Kidney epithelial cell (primary cell): Measurements from ENCODE around the gene RASSF5. TPM values are rescaled to one million over a fixed set of nuclear protein-coding genes. Genes with fewer than 3 reads are reported as not detected.

Experiments
- DNase-seq: peaks from one replicate; pipeline ENCODE4 v3.0.0-alpha.2; 2010; ENCODE audit warnings: low read depth
- H3K27me3 ChIP-seq: 2 replicates; pipeline ENCODE4 v1.6.0; 2011; ENCODE audit warnings: low read length; ENCODE audit not compliant: control insufficient read depth, insufficient read depth
- H3K36me3 ChIP-seq: 2 replicates; pipeline ENCODE4 v1.5.1; 2011; ENCODE audit warnings: low read length; ENCODE audit not compliant: control insufficient read depth, insufficient read depth
- H3K4me3 ChIP-seq: 2 replicates; pipeline ENCODE4 v1.5.1; 2011; ENCODE audit warnings: low read depth, mild to moderate bottlenecking, control low read depth, low read length
- total RNA-seq: library from RNA; depleted of rRNA; stranded (reverse); fragments of >200 nt; gene quantifications from 2 replicates; pipeline ENCODE4 v1.2.3, GENCODE V29; 2015
- TF ChIP-seq, protein P1 (sequence below): IDR thresholded peaks from 2 replicates; pipeline ENCODE4 v1.5.1; 2011; ENCODE audit warnings: mild to moderate bottlenecking, moderate library complexity, low read length, control low read depth, inconsistent platforms; ENCODE audit not compliant: insufficient read depth, poor library complexity, severe bottlenecking

RASSF5 gene
- total RNA-seq, 1 donor from 2014 or later = 4.2 TPM

GRCh38 chr1:206472024-206472423, 35.3 kb upstream of the RASSF5 start:
- H3K27me3 ChIP-seq = no peaks in the 10 kb centered on the region
- no peak overlapping the region for H3K4me3 ChIP-seq
- TF ChIP-seq, protein P1, sequence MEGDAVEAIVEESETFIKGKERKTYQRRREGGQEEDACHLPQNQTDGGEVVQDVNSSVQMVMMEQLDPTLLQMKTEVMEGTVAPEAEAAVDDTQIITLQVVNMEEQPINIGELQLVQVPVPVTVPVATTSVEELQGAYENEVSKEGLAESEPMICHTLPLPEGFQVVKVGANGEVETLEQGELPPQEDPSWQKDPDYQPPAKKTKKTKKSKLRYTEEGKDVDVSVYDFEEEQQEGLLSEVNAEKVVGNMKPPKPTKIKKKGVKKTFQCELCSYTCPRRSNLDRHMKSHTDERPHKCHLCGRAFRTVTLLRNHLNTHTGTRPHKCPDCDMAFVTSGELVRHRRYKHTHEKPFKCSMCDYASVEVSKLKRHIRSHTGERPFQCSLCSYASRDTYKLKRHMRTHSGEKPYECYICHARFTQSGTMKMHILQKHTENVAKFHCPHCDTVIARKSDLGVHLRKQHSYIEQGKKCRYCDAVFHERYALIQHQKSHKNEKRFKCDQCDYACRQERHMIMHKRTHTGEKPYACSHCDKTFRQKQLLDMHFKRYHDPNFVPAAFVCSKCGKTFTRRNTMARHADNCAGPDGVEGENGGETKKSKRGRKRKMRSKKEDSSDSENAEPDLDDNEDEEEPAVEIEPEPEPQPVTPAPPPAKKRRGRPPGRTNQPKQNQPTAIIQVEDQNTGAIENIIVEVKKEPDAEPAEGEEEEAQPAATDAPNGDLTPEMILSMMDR = no peak
- DNase-seq = no peak
- peaks cover under 1% of the 10 kb centered on the region for H3K36me3 ChIP-seq

- Histone ChIP-seq H3K27me3 (no peaks in the 10 kb centered on the region), H3K4me3 (no peak overlapping the region), H3K36me3 (peaks cover 2% of the 10 kb centered on the region)
- TF ChIP-seq, protein P1 = no peak
- no peak for DNase-seq
These were observed 34.9 kb upstream of the RASSF5 start for GRCh38 chr1:206472454-206472853.

DNA sequence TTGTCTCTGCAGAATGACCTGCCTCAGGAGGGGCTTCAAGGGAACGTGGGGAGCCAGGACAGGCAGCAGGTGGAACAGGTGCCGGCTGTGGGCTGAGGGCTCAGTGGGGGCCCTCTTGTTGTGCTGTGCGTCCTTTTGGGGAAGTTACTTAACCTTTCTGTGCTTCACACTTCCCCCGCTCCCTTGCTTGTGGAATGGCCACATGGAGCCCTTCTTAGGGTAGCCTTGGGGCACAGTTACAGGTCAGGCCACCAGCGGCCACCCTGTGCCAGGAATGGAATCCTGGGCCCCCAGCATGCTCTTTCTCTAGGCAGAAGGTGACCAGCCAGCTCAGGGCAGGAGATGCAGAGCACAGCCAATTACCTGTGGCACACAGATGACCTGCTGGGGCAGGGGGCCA, 34.4 kb upstream of the RASSF5 start:
- no peak overlapping the region for H3K4me3 ChIP-seq
- TF ChIP-seq, protein P1 = no peak

DNA sequence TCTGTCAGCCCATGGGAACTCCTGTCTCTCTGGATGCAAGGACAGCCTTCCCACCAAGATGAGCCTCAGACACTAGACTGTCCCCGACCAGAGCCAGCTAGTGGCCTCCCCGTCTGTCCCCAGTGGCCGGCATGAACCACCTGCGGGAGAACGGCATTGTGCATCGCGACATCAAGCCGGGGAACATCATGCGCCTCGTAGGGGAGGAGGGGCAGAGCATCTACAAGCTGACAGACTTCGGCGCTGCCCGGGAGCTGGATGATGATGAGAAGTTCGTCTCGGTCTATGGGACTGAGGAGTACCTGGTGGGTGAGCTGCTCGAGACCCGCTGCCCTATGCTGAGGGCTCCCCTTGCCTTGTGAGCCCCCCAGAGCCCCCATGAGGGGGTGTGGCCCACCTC, 31.3 kb upstream of the RASSF5 start:
- no peak for DNase-seq
- TF ChIP-seq, protein P1 = no peak
- no peaks in the 10 kb centered on the region for H3K27me3 ChIP-seq
- H3K36me3 ChIP-seq = peaks cover 4% of the 10 kb centered on the region
- no peak overlapping the region for H3K4me3 ChIP-seq

More for the DNA sequence above, 34.4 kb upstream of the RASSF5 start:
- H3K36me3 ChIP-seq = peaks cover 2% of the 10 kb centered on the region
- no peak for DNase-seq
- no peaks in the 10 kb centered on the region for H3K27me3 ChIP-seq

- DNase-seq = no peak
- Histone ChIP-seq H3K36me3 (peaks cover 4% of the 10 kb centered on the region), H3K27me3 (no peaks in the 10 kb centered on the region), H3K4me3 (no peak overlapping the region)
- TF ChIP-seq, protein P1 = no peak
These were observed 30.7 kb upstream of the RASSF5 start for GRCh38 chr1:206476591-206476990.

DNA sequence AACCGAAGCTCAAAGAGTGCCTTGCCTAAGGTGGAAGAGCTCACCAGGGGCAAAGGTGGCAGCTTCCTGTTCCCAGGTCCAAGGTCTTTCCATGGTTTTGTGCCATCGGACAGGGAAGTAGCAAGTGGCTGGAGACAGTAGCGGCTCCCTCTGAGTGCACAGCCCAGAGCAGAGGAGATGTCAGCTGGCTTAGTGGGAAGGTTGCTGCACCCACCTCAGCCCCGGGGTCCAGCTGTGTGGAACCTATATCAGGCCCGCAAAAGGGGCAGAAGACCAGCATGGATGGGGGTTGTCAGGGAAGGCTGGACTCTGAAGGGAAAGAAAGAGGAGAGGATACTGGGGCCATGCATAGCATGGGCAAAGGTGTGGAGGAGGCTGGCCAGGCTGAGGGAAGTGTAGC, 30.2 kb upstream of the RASSF5 start:
- no peak for DNase-seq
- Histone ChIP-seq H3K36me3 (peaks cover 4% of the 10 kb centered on the region), H3K27me3 (no peaks in the 10 kb centered on the region), H3K4me3 (no peak overlapping the region)
- TF ChIP-seq, protein P1 = no peak
